ENCODE measurements around the gene BTBD7. TPM values are rescaled to one million over a fixed set of nuclear protein-coding genes. Genes with fewer than 3 reads are reported as not detected.
"Not testable (repeated sequence)": the region's sequence is repeated elsewhere in the genome, so short reads cannot be mapped to it uniquely, and the experiment has no call there.

Gene BTBD7
- total and polyA plus RNA-seq, 2 donors (not counting 1 experiment from before 2014, with no cell fraction given): 8.1 to 48.6 TPM

DNA sequence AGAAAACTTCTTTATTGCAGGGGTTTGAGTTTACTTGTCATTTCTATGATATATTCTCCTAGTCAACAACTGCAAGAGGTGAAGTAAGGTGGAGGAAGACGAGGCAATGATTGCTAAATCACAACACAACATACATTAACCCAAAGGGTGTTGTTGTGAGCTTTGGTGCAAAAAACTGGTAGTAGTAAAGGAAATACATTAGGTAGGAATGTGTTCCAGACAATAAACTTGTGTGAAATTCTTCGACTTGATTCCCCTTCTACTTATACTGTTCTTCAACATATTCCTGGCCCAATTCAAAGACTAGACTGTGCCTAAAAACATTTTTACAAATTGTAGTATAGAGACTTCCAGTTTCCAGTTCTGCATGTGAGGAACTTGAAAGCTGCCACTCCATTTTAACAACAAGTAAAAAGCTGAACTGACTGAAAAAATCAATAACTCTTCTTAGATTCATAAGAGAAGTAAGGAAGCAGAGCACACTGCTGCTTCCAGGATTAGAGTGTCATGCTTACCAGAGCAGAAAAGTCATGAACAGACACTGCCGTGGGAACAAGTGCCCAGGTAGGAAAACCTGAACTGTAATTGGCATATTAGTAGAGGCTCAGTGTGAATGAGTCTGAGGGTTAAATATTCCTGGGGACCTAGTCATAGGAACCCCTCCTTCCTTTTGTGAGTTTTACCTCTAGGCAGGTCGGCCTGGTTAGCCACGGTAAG, 36.3 kb upstream of the BTBD7 start:
- Mint-ChIP-seq H3K27me3 (no peaks in the 10 kb centered on the region), H3K4me1 (peaks cover 37% of the 10 kb centered on the region), H3K9me3 (ENCODE audit: insufficient read depth) (peaks cover 6% of the 10 kb centered on the region), H3K27ac (peak overlapping the region; percentile 78), H3K4me3 (peak overlapping the region; percentile 38)
- Histone ChIP-seq H4K20me1 (ENCODE audit: control insufficient read depth, insufficient read depth, low read length, poor library complexity, severe bottlenecking) (no peaks in the 10 kb centered on the region), H3K27me3 (replicated peaks in 1 of 4; ENCODE audit: control extremely low read depth in 1 of 4, control insufficient read depth in 3 of 4, insufficient read depth in 4 of 4, low read length in 3 of 4) (no peaks in the 10 kb centered on the region), H3K79me2 (ENCODE audit: control insufficient read depth, insufficient read depth, low read length) (no peaks in the 10 kb centered on the region), H2AFZ (ENCODE audit: insufficient read depth, low read depth, low read length, poor library complexity, severe bottlenecking) (peak overlapping the region; percentile 77), H3K36me3 (replicated peaks in 1 of 2; ENCODE audit: control extremely low read depth in 1 of 2, control insufficient read depth in 1 of 2, extremely low read depth in 1 of 2, insufficient read depth in 2 of 2, low read length in 1 of 2) (no peaks in the 10 kb centered on the region), H3K4me2 (replicated peaks; ENCODE audit: low read depth, low read length, poor library complexity, severe bottlenecking) (peak overlapping the region; percentile 56), H3K9ac (ENCODE audit: low read length) (peak overlapping the region; percentile 25), H3K27ac (ENCODE audit: low read length in 2 of 2) (peak overlapping the region; percentile 83 to 89), H3K4me3 (ENCODE audit: control extremely low read depth in 1 of 5, extremely low read depth in 1 of 5, insufficient read depth in 1 of 5, low read depth in 2 of 5, low read length in 4 of 5) (peak overlapping the region in 1 of 5 experiments; percentile 12), H3K4me1 (ENCODE audit: control insufficient read depth in 2 of 2, insufficient read depth in 2 of 2, low read length in 2 of 2) (peaks cover 22 to 25% of the 10 kb centered on the region in 2 donors), H3K9me3 (ENCODE audit: control extremely low read depth in 1 of 3, control insufficient read depth in 2 of 3, insufficient read depth in 1 of 3, low read length in 2 of 3) (peaks cover 0 to 8% (median 8%) of the 10 kb centered on the region in 3 donors)
- POLR2A ChIA-PET: interaction anchor here (0.7 kb wide), 1 partner anchor 559 kb away, joined by 3 read pairs; no protein-coding TSS in a partner anchor
- TF ChIP-seq, protein P1, sequence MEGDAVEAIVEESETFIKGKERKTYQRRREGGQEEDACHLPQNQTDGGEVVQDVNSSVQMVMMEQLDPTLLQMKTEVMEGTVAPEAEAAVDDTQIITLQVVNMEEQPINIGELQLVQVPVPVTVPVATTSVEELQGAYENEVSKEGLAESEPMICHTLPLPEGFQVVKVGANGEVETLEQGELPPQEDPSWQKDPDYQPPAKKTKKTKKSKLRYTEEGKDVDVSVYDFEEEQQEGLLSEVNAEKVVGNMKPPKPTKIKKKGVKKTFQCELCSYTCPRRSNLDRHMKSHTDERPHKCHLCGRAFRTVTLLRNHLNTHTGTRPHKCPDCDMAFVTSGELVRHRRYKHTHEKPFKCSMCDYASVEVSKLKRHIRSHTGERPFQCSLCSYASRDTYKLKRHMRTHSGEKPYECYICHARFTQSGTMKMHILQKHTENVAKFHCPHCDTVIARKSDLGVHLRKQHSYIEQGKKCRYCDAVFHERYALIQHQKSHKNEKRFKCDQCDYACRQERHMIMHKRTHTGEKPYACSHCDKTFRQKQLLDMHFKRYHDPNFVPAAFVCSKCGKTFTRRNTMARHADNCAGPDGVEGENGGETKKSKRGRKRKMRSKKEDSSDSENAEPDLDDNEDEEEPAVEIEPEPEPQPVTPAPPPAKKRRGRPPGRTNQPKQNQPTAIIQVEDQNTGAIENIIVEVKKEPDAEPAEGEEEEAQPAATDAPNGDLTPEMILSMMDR (IDR thresholded peaks at IDR 0.05): no peak
- TF ChIP-seq EZH2 (IDR thresholded peaks at IDR 0.05; ENCODE audit: borderline replicate concordance, insufficient read depth, low read depth, low read length, poor library complexity, severe bottlenecking): no peak
- no peak for DNase-seq
- intact Hi-C loops (cut with micrococcal nuclease): no loop called here
- 0% methylated on average over 1 of the region's 5 CpGs for WGBS (ENCODE audit: insufficient coverage)
- ATAC-seq (ENCODE audit: low read depth): peak; percentile 22
- CTCF ChIA-PET: interaction anchor here (1.0 to 1.4 kb wide), 2 partner anchors 12 to 32 kb away, joined by 3 read pairs; no protein-coding TSS in a partner anchor

DNA sequence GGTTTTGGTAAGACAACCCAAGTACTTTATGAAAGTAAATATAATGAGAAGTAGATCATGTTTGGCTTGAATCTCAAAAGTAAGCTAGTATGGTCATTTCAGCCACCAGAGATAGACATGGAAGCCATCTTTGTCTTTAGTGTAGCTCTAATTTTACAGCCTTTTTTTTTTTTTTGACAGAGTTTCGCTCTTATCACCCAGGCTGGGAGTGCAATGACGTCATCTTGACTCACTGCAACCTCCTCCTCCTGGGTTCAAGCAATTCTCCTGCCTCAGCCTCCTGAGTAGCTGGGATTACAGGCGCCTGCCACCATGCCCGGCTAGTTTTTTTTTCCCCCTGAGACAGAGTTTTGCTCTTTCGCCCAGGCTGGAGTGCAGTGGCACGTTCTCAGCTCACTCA, 22.0 kb upstream of the BTBD7 start:
- H3K4me3 Mint-ChIP-seq; H3K4me1 ChIP-seq (ENCODE audit: control insufficient read depth in 2 of 2, insufficient read depth in 2 of 2, low read length in 2 of 2); H2AFZ ChIP-seq (ENCODE audit: insufficient read depth, low read depth, low read length, poor library complexity, severe bottlenecking); POLR2A ChIA-PET; H3K9me3 ChIP-seq (ENCODE audit: control extremely low read depth in 1 of 3, control insufficient read depth in 2 of 3, insufficient read depth in 1 of 3, low read length in 2 of 3); H4K20me1 ChIP-seq (ENCODE audit: control insufficient read depth, insufficient read depth, low read length, poor library complexity, severe bottlenecking); H3K4me1 Mint-ChIP-seq; H3K27ac ChIP-seq (ENCODE audit: low read length in 2 of 2); H3K27me3 Mint-ChIP-seq; H3K9ac ChIP-seq (ENCODE audit: low read length); H3K4me2 ChIP-seq (replicated peaks; ENCODE audit: low read depth, low read length, poor library complexity, severe bottlenecking); H3K36me3 ChIP-seq (replicated peaks in 1 of 2; ENCODE audit: control extremely low read depth in 1 of 2, control insufficient read depth in 1 of 2, extremely low read depth in 1 of 2, insufficient read depth in 2 of 2, low read length in 1 of 2); H3K79me2 ChIP-seq (ENCODE audit: control insufficient read depth, insufficient read depth, low read length); H3K27ac Mint-ChIP-seq; H3K4me3 ChIP-seq (ENCODE audit: control extremely low read depth in 1 of 5, extremely low read depth in 1 of 5, insufficient read depth in 1 of 5, low read depth in 2 of 5, low read length in 4 of 5); ATAC-seq (ENCODE audit: low read depth); H3K27me3 ChIP-seq (replicated peaks in 1 of 4; ENCODE audit: control extremely low read depth in 1 of 4, control insufficient read depth in 3 of 4, insufficient read depth in 4 of 4, low read length in 3 of 4); DNase-seq; CTCF ChIA-PET; H3K9me3 Mint-ChIP-seq (ENCODE audit: insufficient read depth); intact Hi-C loops (cut with micrococcal nuclease): not testable (repeated sequence)
- 90% methylated on average over 6 of the region's 6 CpGs for WGBS (ENCODE audit: insufficient coverage)
